KMS-11 (cell line): ENCODE measurements around the gene GOSR1.
"Not testable (repeated sequence)": the region's sequence is repeated elsewhere in the genome, so short reads cannot be mapped to it uniquely, and the experiment has no call there.

Source experiments
- H2AFZ ChIP-seq: fragments of 200-600 bp; sonication (generic); 2 replicates; pipeline ENCODE4 v1.6.1; 2016; ENCODE audit warnings: antibody characterized with exemption, mixed run types, low read depth
- H3K27ac ChIP-seq: fragments of 200-600 bp; sonication (generic); 2 replicates; pipeline ENCODE4 v1.6.1; 2016; ENCODE audit warnings: mild to moderate bottlenecking, mixed run types
- H3K27me3 ChIP-seq: fragments of 200-600 bp; sonication (generic); 2 replicates; pipeline ENCODE4 v1.6.1; 2017; ENCODE audit warnings: mild to moderate bottlenecking, low read depth, mixed run types, moderate library complexity; ENCODE audit not compliant: insufficient read depth
- H3K36me3 ChIP-seq: fragments of 200-600 bp; sonication (generic); 2 replicates; pipeline ENCODE4 v1.6.1; 2017; ENCODE audit warnings: mild to moderate bottlenecking, mixed run types; ENCODE audit not compliant: insufficient read depth
- H3K4me1 ChIP-seq: fragments of 200-600 bp; sonication (generic); 2 replicates; pipeline ENCODE4 v1.6.1; 2016; ENCODE audit warnings: mild to moderate bottlenecking, low read depth, mixed run types; ENCODE audit not compliant: poor library complexity, severe bottlenecking
- H3K4me2 ChIP-seq: fragments of 200-600 bp; sonication (generic); 2 replicates; pipeline ENCODE4 v1.7.0; 2016; ENCODE audit warnings: mild to moderate bottlenecking, mixed run types
- H3K4me3 ChIP-seq: fragments of 200-600 bp; sonication (generic); IDR thresholded peaks from 2 replicates; pipeline ENCODE4 v1.6.1; 2017; ENCODE audit warnings: low read depth, low read length, mixed read lengths; ENCODE audit not compliant: insufficient read depth
- H3K79me2 ChIP-seq: fragments of 200-600 bp; sonication (generic); 2 replicates; pipeline ENCODE4 v1.6.1; 2016; ENCODE audit warnings: low read depth, mixed run types; ENCODE audit not compliant: insufficient read depth
- H3K9ac ChIP-seq: fragments of 200-600 bp; sonication (generic); 2 replicates; pipeline ENCODE4 v1.6.1; 2016; ENCODE audit warnings: mild to moderate bottlenecking, mixed run types
- H4K20me1 ChIP-seq: fragments of 200-600 bp; sonication (generic); 2 replicates; pipeline ENCODE4 v1.6.1; 2016; ENCODE audit warnings: mild to moderate bottlenecking, mixed run types; ENCODE audit not compliant: insufficient read depth
- TF ChIP-seq, protein P1 (sequence below): fragments of 200-600 bp; sonication (generic); conservative IDR thresholded peaks from 2 replicates; pipeline ENCODE4 v1.6.1; 2017; ENCODE audit warnings: low read depth, mild to moderate bottlenecking, antibody characterized with exemption, low read length, moderate library complexity, mixed read lengths

GOSR1 gene

DNA sequence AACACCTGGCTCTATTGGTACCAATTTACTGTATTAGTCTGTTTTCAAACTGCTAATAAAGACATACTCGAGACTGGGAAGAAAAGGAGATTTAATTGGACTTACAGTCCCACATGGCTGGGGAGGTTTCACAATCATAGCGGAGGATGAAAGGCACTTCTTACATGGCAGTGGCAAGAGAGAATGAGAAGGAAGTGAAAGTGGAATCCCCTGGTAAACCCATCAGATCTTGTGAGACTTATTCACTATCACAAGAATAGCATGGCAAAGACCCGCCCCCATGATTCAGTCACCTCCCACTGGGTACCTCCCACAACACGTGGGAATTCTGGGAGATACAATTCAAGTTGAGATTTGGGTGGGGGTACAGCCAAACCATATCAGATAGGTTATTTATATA lies 22.6 kb upstream of the GOSR1 start:
- H3K27me3 ChIP-seq: no peaks in the 10 kb centered on the region
- no peaks in the 10 kb centered on the region for H4K20me1 ChIP-seq
- H3K79me2 ChIP-seq: no peaks in the 10 kb centered on the region
- TF ChIP-seq, protein P1, sequence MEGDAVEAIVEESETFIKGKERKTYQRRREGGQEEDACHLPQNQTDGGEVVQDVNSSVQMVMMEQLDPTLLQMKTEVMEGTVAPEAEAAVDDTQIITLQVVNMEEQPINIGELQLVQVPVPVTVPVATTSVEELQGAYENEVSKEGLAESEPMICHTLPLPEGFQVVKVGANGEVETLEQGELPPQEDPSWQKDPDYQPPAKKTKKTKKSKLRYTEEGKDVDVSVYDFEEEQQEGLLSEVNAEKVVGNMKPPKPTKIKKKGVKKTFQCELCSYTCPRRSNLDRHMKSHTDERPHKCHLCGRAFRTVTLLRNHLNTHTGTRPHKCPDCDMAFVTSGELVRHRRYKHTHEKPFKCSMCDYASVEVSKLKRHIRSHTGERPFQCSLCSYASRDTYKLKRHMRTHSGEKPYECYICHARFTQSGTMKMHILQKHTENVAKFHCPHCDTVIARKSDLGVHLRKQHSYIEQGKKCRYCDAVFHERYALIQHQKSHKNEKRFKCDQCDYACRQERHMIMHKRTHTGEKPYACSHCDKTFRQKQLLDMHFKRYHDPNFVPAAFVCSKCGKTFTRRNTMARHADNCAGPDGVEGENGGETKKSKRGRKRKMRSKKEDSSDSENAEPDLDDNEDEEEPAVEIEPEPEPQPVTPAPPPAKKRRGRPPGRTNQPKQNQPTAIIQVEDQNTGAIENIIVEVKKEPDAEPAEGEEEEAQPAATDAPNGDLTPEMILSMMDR: no peak
- no peaks in the 10 kb centered on the region for H3K36me3 ChIP-seq
- H3K4me1 ChIP-seq: no peaks in the 10 kb centered on the region
- H3K4me3 ChIP-seq: no peak overlapping the region
- no peak overlapping the region for H2AFZ ChIP-seq
- no peak overlapping the region for H3K9ac ChIP-seq
- H3K27ac ChIP-seq: no peak overlapping the region
- H3K4me2 ChIP-seq: no peak overlapping the region

DNA sequence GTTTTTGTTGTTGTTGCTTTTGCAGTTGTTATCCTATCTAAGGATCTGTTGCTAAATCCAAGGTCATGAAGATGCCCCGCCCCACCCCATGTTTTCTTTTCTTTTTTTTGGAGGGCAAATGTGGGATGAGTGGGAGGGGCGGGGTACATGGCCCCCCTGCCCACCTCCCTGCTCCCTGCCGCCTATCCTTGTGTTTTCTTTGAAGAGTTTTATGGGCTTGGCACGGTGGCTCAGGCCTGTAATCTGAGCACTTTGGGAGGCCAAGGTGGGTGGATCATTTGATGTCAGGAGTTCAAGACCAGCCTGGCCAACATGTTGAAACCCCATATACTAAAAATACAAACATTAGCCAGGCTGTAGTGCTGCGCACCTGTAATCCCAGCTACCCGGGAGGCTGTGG lies 18.8 kb upstream of the GOSR1 start:
- H3K27me3 ChIP-seq: no peaks in the 10 kb centered on the region
- H3K4me2 ChIP-seq: no peak overlapping the region
- no peaks in the 10 kb centered on the region for H3K4me1 ChIP-seq
- no peaks in the 10 kb centered on the region for H3K36me3 ChIP-seq
- no peaks in the 10 kb centered on the region for H3K79me2 ChIP-seq
- H2AFZ ChIP-seq: no peak overlapping the region
- H3K27ac ChIP-seq: no peak overlapping the region
- H3K4me3 ChIP-seq: no peak overlapping the region
- no peak overlapping the region for H3K9ac ChIP-seq
- TF ChIP-seq, protein P1: no peak
- no peaks in the 10 kb centered on the region for H4K20me1 ChIP-seq

DNA sequence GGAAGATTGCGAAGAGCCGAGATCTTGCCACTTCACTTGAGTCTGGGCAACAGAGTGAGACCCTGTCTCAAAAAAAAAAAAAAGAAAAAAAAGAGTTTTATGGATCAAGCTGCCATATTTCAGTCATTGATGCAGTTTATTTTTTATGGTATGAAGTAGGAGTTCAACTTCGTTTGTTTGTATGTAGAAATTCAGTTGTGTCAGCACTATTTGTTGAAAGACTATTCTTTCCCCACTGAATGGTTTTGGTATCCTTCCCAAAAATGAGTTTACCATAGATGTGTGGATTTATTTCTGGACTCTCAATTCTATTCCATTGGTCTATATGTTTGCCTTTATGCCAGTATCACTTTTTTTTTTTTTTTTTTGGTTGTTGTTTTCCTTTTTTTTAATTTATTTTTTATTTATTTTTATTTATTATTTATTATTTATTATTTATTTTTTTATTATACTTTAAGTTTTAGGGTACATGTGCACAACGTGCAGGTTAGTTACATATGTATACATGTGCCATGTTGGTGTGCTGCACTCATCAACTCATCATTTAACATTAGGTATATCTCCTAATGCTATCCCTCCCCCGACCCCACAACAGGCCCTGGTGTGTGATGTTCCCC lies 18.3 kb upstream of the GOSR1 start:
- H3K79me2 ChIP-seq, H3K4me3 ChIP-seq, H3K4me2 ChIP-seq, H3K9ac ChIP-seq, H3K4me1 ChIP-seq, H2AFZ ChIP-seq, H3K27ac ChIP-seq, H3K36me3 ChIP-seq, H4K20me1 ChIP-seq, H3K27me3 ChIP-seq: not testable (repeated sequence)

DNA sequence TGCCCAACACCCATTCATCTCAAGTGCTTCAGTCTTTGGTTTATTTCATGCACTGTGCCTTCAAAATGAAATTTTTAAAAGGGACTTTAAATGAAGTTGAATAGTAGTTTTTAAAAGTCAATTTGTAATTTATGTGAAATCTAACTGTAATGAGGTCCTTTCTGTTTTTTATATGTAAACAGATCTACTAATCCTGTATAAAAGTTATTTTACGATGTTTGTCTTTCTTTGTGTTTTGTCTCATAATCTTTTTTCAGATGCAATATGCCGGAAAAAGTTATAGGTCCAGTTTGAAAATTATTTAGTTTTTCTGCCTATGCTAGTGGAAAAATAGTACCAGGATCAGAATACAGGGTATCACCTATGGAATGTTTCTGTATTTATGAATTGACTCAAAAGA lies 8.7 kb upstream of the GOSR1 start:
- H3K9ac ChIP-seq: no peak overlapping the region
- H2AFZ ChIP-seq: no peak overlapping the region
- TF ChIP-seq, protein P1: no peak
- H3K36me3 ChIP-seq: no peaks in the 10 kb centered on the region
- no peak overlapping the region for H3K27ac ChIP-seq
- H3K4me3 ChIP-seq: no peak overlapping the region
- no peaks in the 10 kb centered on the region for H3K4me1 ChIP-seq
- H3K27me3 ChIP-seq: no peaks in the 10 kb centered on the region
- no peak overlapping the region for H3K4me2 ChIP-seq
- H3K79me2 ChIP-seq: no peaks in the 10 kb centered on the region
- no peaks in the 10 kb centered on the region for H4K20me1 ChIP-seq

DNA sequence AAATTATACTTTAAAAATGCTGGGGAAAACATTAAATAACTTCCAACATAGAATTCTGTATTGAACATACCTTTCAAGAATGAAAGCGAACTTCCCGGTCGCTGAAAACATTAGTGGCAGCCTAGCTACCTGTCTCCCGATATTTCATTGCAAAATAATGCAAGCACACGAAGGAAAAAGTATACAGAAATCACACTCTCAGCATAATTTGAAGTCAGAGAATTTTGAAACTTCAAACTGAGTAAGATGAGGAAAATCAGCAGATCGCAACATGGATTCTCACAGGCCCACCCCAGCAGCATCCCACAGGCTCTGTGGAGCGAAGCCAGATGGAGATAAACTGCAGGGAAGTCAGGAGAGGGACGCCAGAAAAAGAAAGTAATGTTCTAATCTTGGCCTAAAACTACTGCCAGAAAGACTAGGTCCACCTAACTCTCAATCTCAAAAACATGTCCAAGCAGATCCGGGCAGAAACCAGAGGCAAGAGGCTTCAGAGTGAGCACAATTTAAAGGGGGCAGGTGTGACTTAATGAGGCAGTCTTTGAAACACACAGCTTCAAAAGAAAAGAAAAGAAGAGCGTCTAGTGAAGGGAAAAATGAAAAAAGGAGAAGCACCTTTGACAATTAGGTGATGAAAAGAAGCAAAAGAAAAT lies 4.8 kb upstream of the GOSR1 start:
- TF ChIP-seq, protein P1: no peak
- no peak overlapping the region for H2AFZ ChIP-seq
- H3K4me2 ChIP-seq: no peak overlapping the region
- H3K4me1 ChIP-seq: peaks cover 9% of the 10 kb centered on the region
- peaks cover 3% of the 10 kb centered on the region for H3K79me2 ChIP-seq
- H3K27ac ChIP-seq: no peak overlapping the region
- H3K27me3 ChIP-seq: no peaks in the 10 kb centered on the region
- H4K20me1 ChIP-seq: no peaks in the 10 kb centered on the region
- no peaks in the 10 kb centered on the region for H3K36me3 ChIP-seq
- no peak overlapping the region for H3K4me3 ChIP-seq
- no peak overlapping the region for H3K9ac ChIP-seq
